ENCODE measurements around the gene MRM2.

Gene MRM2

GRCh38 chr7:2191016-2191415 is 51.0 kb downstream of the MRM2 start:
- no peak for TF ChIP-seq SIN3A (IDR thresholded peaks at IDR 0.05; ENCODE audit: borderline replicate concordance, insufficient read depth, low read length)
- TF ChIP-seq FOXP2 (optimal IDR thresholded peaks at IDR 0.05; ENCODE audit: borderline replicate concordance, extremely low read depth, extremely low read length, insufficient read depth) = no peak
- no peak for TF ChIP-seq REST (IDR thresholded peaks at IDR 0.05; ENCODE audit: insufficient read depth in 1 of 2, low read depth in 2 of 2, low read length in 2 of 2)
- no peak for TF ChIP-seq TAF1 (IDR thresholded peaks at IDR 0.05; ENCODE audit: borderline replicate concordance, insufficient read depth, low read length)
- TF ChIP-seq POLR2AphosphoS5 (IDR thresholded peaks at IDR 0.05; ENCODE audit: low read depth, low read length) = no peak

- no peak for TF ChIP-seq REST (IDR thresholded peaks at IDR 0.05; ENCODE audit: insufficient read depth in 1 of 2, low read depth in 2 of 2, low read length in 2 of 2)
- TF ChIP-seq SIN3A (IDR thresholded peaks at IDR 0.05; ENCODE audit: borderline replicate concordance, insufficient read depth, low read length) = no peak
- TF ChIP-seq TAF1 (IDR thresholded peaks at IDR 0.05; ENCODE audit: borderline replicate concordance, insufficient read depth, low read length) = no peak
- TF ChIP-seq POLR2AphosphoS5 (IDR thresholded peaks at IDR 0.05; ENCODE audit: low read depth, low read length) = no peak
- no peak for TF ChIP-seq FOXP2 (optimal IDR thresholded peaks at IDR 0.05; ENCODE audit: borderline replicate concordance, extremely low read depth, extremely low read length, insufficient read depth)
Measured at GRCh38 chr7:2190531-2190930, 51.5 kb downstream of the MRM2 start.

DNA sequence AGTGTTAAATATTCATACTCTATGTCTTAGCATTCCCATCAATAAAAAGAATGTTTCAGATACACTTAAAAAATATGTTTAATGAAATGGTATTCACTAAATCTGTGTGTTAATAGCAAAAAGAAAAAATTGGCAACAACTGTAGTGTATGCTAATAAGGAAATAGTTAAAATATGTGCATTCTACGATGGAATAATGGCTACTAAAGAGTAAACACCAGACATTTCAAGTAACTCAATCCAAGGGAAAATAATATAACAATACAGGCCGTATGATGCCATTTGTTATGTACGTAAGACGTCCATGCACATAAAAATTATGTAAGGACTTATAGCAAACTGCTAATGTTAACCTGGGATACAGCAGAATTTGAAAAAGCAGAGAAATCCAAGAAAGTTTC is 55.8 kb downstream of the MRM2 start:
- no peak for TF ChIP-seq POLR2AphosphoS5 (IDR thresholded peaks at IDR 0.05; ENCODE audit: low read depth, low read length)
- TF ChIP-seq FOXP2 (optimal IDR thresholded peaks at IDR 0.05; ENCODE audit: borderline replicate concordance, extremely low read depth, extremely low read length, insufficient read depth) = no peak
- TF ChIP-seq SIN3A (IDR thresholded peaks at IDR 0.05; ENCODE audit: borderline replicate concordance, insufficient read depth, low read length) = no peak
- TF ChIP-seq TAF1 (IDR thresholded peaks at IDR 0.05; ENCODE audit: borderline replicate concordance, insufficient read depth, low read length) = no peak
- no peak for TF ChIP-seq REST (IDR thresholded peaks at IDR 0.05; ENCODE audit: insufficient read depth in 1 of 2, low read depth in 2 of 2, low read length in 2 of 2)

DNA sequence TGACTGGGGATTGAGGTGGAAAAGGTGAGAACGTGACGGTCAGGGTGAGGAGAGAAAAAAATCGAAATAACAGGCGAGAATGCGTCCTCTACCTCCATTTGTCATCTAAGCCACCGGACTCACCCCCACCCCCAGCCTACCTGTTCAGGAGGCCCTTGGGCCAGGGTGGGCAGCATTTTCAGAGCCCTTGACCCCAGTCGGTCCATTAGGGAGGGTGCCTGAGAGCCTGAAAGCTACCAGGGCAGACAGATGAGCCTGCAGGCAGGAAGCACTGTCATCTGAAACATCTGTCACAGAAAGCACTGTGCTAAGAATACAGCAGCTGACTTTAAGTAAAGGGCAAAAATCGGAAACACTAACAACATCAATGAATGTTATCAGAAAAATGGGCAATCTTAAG is 56.3 kb downstream of the MRM2 start:
- TF ChIP-seq TAF1 (IDR thresholded peaks at IDR 0.05; ENCODE audit: borderline replicate concordance, insufficient read depth, low read length) (no peak), POLR2AphosphoS5 (IDR thresholded peaks at IDR 0.05; ENCODE audit: low read depth, low read length) (no peak), FOXP2 (optimal IDR thresholded peaks at IDR 0.05; ENCODE audit: borderline replicate concordance, extremely low read depth, extremely low read length, insufficient read depth) (no peak), SIN3A (IDR thresholded peaks at IDR 0.05; ENCODE audit: borderline replicate concordance, insufficient read depth, low read length) (no peak), REST (IDR thresholded peaks at IDR 0.05; ENCODE audit: insufficient read depth in 1 of 2, low read depth in 2 of 2, low read length in 2 of 2) (no peak)

Measured in PFSK-1 (cell line).